HEK293 (cell line): ENCODE measurements around the gene HMGCS1.

Source experiments
- CTCF ChIA-PET: fragments of 350-600 bp; formaldehyde crosslinking; extraction: SDS; loops from one replicate; lab custom pipeline; 2021; ENCODE audit warnings: antibody characterized with exemption; lab: Yijun Ruan, JAX
- POLR2A ChIA-PET: fragments of 300-600 bp; formaldehyde crosslinking; extraction: SDS; loops from one replicate; lab custom pipeline; 2020; ENCODE audit warnings: antibody characterized with exemption, inconsistent platforms; lab: Yijun Ruan, JAX
- H3K27ac ChIP-seq: fragments of 200-500 bp; sonication (Bioruptor generic); 2 replicates; pipeline ENCODE4 v1.5.1; 2014; ENCODE audit warnings: low read depth, low read length, control low read depth, inconsistent platforms; ENCODE audit errors: extremely low read depth
- H3K36me3 ChIP-seq, 2 experiments: fragments of 200-500 bp in 1 of 2; sonication (Bioruptor generic) in 1 of 2; 1 replicate in 1 of 2; 2 replicates in 1 of 2; pipeline ENCODE4 v1.5.1; 2014 to 2017; ENCODE audit warnings: inconsistent platforms in 2 of 2, low read length in 2 of 2; ENCODE audit not compliant: control insufficient read depth in 2 of 2, insufficient read depth in 1 of 2
- H3K4me1 ChIP-seq: fragments of 200-500 bp; sonication (Bioruptor generic); 2 replicates; pipeline ENCODE4 v1.5.1; 2014; ENCODE audit warnings: mild to moderate bottlenecking, low read length, inconsistent platforms; ENCODE audit not compliant: control insufficient read depth, insufficient read depth
- H3K4me3 ChIP-seq: 2 replicates; pipeline ENCODE4 v1.5.1; 2011; ENCODE audit warnings: low read depth, mild to moderate bottlenecking, control low read depth, low read length, moderate library complexity
- H3K9me3 ChIP-seq: fragments of 200-500 bp; sonication (Bioruptor generic); 2 replicates; pipeline ENCODE4 v1.5.1; 2014; ENCODE audit warnings: low read depth, low read length, inconsistent platforms; ENCODE audit not compliant: control insufficient read depth, insufficient read depth
- BCL11B ChIP-seq: fragments of 450-650 bp; formaldehyde crosslinking; IDR thresholded peaks from 2 replicates; pipeline ENCODE4 v1.5.1; 2016; ENCODE audit warnings: low read depth, missing biosample characterization, missing genetic modification characterization
- HOXA7 ChIP-seq: sonication (generic); formaldehyde crosslinking; IDR thresholded peaks from 2 replicates; pipeline ENCODE4 v1.8.1; 2022; ENCODE audit warnings: missing genetic modification reagents, borderline replicate concordance
- KLF17 ChIP-seq: fragments of 450-650 bp; formaldehyde crosslinking; IDR thresholded peaks from 2 replicates; pipeline ENCODE4 v1.5.1; 2016; ENCODE audit warnings: missing biosample characterization, missing genetic modification characterization
- KLF9 ChIP-seq: fragments of 450-650 bp; formaldehyde crosslinking; IDR thresholded peaks from 2 replicates; pipeline ENCODE4 v1.5.1; 2016; ENCODE audit warnings: missing biosample characterization, missing genetic modification characterization, low read depth
- REPIN1 ChIP-seq: fragments of 450-650 bp; formaldehyde crosslinking; IDR thresholded peaks from 2 replicates; pipeline ENCODE4 v1.5.1; 2017; ENCODE audit warnings: missing biosample characterization, missing genetic modification characterization, low read depth
- SCRT2 ChIP-seq: fragments of 450-650 bp; formaldehyde crosslinking; IDR thresholded peaks from 2 replicates; pipeline ENCODE4 v1.5.1; 2016; ENCODE audit warnings: missing biosample characterization, missing genetic modification characterization
- TCF7L2 ChIP-seq: IDR thresholded peaks from 2 replicates; pipeline ENCODE4 v1.6.1; 2011; ENCODE audit warnings: low read depth, mild to moderate bottlenecking, inconsistent platforms, low read length, moderate library complexity, borderline replicate concordance
- ZBTB17 ChIP-seq: fragments of 450-650 bp; formaldehyde crosslinking; IDR thresholded peaks from 2 replicates; pipeline ENCODE4 v1.5.1; 2016; ENCODE audit warnings: missing biosample characterization, missing genetic modification characterization
- ZNF280C ChIP-seq: fragments of 450-650 bp; formaldehyde crosslinking; IDR thresholded peaks from 2 replicates; pipeline ENCODE4 v1.5.1; 2016; ENCODE audit warnings: missing biosample characterization, missing genetic modification characterization
- ZNF280D ChIP-seq: fragments of 450-650 bp; formaldehyde crosslinking; IDR thresholded peaks from 2 replicates; pipeline ENCODE4 v1.5.1; 2016; ENCODE audit warnings: missing biosample characterization, missing genetic modification characterization
- ZNF366 ChIP-seq: fragments of 450-650 bp; formaldehyde crosslinking; conservative IDR thresholded peaks from 2 replicates; pipeline ENCODE4 v1.5.1; 2016; ENCODE audit warnings: missing biosample characterization, missing genetic modification characterization
- ZNF394 ChIP-seq: fragments of 450-650 bp; formaldehyde crosslinking; IDR thresholded peaks from 2 replicates; pipeline ENCODE4 v1.5.1; 2016; ENCODE audit warnings: missing biosample characterization, missing genetic modification characterization, mild to moderate bottlenecking, moderate library complexity, borderline replicate concordance
- ZNF423 ChIP-seq: fragments of 450-650 bp; formaldehyde crosslinking; IDR thresholded peaks from 2 replicates; pipeline ENCODE4 v1.5.1; 2016; ENCODE audit warnings: missing biosample characterization, missing genetic modification characterization
- ZNF513 ChIP-seq: fragments of 450-650 bp; IDR thresholded peaks from 2 replicates; pipeline ENCODE4 v1.5.1; 2018; ENCODE audit warnings: missing biosample characterization, missing genetic modification characterization
- ZNF555 ChIP-seq: fragments of 450-650 bp; formaldehyde crosslinking; conservative IDR thresholded peaks from 2 replicates; pipeline ENCODE4 v1.5.1; 2017; ENCODE audit warnings: missing biosample characterization, mild to moderate bottlenecking, missing genetic modification characterization, inconsistent platforms
- ZNF585B ChIP-seq: fragments of 450-650 bp; formaldehyde crosslinking; IDR thresholded peaks from 2 replicates; pipeline ENCODE4 v1.5.1; 2016; ENCODE audit warnings: missing biosample characterization, missing genetic modification characterization
- ZNF654 ChIP-seq: fragments of 450-650 bp; formaldehyde crosslinking; IDR thresholded peaks from 2 replicates; pipeline ENCODE4 v1.5.1; 2016; ENCODE audit warnings: low read depth, missing biosample characterization, missing genetic modification characterization
- ZNF664 ChIP-seq: fragments of 450-650 bp; formaldehyde crosslinking; IDR thresholded peaks from 2 replicates; pipeline ENCODE4 v1.5.1; 2016; ENCODE audit warnings: missing biosample characterization, missing genetic modification characterization
- ZNF707 ChIP-seq: fragments of 450-650 bp; formaldehyde crosslinking; IDR thresholded peaks from 2 replicates; pipeline ENCODE4 v1.5.1; 2016; ENCODE audit warnings: missing biosample characterization, missing genetic modification characterization
- ZNF768 ChIP-seq: fragments of 450-650 bp; formaldehyde crosslinking; IDR thresholded peaks from 2 replicates; pipeline ENCODE4 v1.5.1; 2018; ENCODE audit warnings: missing biosample characterization, mild to moderate bottlenecking, missing genetic modification characterization
- ZSCAN23 ChIP-seq: fragments of 450-650 bp; formaldehyde crosslinking; IDR thresholded peaks from 2 replicates; pipeline ENCODE4 v1.5.1; 2016; ENCODE audit warnings: missing biosample characterization, missing genetic modification characterization
- TF ChIP-seq, protein P1 (sequence below): fragments of 450-650 bp; formaldehyde crosslinking; IDR thresholded peaks from 2 replicates; pipeline ENCODE4 v1.5.1; 2016; ENCODE audit warnings: missing biosample characterization, missing genetic modification characterization
- TF ChIP-seq, protein P2 (sequence below): fragments of 450-650 bp; formaldehyde crosslinking; IDR thresholded peaks from 2 replicates; pipeline ENCODE4 v1.5.1; 2016; ENCODE audit warnings: missing biosample characterization, missing genetic modification characterization

Gene HMGCS1

GRCh38 chr5:43303242-43303641, 10.0 kb downstream of the HMGCS1 start (continued):
- no peak for TF ChIP-seq ZSCAN23
- TF ChIP-seq REPIN1 (tag by site-specific recombination): no peak
- TF ChIP-seq, protein P1, sequence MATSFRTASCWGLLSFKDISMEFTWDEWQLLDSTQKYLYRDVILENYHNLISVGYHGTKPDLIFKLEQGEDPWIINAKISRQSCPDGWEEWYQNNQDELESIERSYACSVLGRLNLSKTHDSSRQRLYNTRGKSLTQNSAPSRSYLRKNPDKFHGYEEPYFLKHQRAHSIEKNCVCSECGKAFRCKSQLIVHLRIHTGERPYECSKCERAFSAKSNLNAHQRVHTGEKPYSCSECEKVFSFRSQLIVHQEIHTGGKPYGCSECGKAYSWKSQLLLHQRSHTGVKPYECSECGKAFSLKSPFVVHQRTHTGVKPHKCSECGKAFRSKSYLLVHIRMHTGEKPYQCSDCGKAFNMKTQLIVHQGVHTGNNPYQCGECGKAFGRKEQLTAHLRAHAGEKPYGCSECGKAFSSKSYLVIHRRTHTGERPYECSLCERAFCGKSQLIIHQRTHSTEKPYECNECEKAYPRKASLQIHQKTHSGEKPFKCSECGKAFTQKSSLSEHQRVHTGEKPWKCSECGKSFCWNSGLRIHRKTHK (tag by site-specific recombination): no peak
- no peak for TF ChIP-seq ZNF423 (tag by site-specific recombination)
- TF ChIP-seq ZNF280C (tag by site-specific recombination): no peak

GRCh38 chr5:43302481-43302880, 10.7 kb downstream of the HMGCS1 start:
- no peak overlapping the region for H3K27ac ChIP-seq
- peaks cover 8% of the 10 kb centered on the region; the same call in 1 of the 2 replicates for H3K4me1 ChIP-seq
- POLR2A ChIA-PET: interaction anchor here (2.8 to 3.3 kb wide), 2 partner anchors 11 kb away, joined by 15 to 16 read pairs; partner anchors contain the start of gene HMGCS1
- H3K36me3 ChIP-seq: peaks cover 10 to 60% of the 10 kb centered on the region in 2 experiments
- TF ChIP-seq ZBTB17 (tag by site-specific recombination): no peak
- no peak for TF ChIP-seq ZNF585B (tag by site-specific recombination)
- no peak for TF ChIP-seq ZNF707 (tag by site-specific recombination)
- no peak for TF ChIP-seq BCL11B
- TF ChIP-seq ZNF768 (tag by site-specific recombination): no peak
- TF ChIP-seq, protein P2, sequence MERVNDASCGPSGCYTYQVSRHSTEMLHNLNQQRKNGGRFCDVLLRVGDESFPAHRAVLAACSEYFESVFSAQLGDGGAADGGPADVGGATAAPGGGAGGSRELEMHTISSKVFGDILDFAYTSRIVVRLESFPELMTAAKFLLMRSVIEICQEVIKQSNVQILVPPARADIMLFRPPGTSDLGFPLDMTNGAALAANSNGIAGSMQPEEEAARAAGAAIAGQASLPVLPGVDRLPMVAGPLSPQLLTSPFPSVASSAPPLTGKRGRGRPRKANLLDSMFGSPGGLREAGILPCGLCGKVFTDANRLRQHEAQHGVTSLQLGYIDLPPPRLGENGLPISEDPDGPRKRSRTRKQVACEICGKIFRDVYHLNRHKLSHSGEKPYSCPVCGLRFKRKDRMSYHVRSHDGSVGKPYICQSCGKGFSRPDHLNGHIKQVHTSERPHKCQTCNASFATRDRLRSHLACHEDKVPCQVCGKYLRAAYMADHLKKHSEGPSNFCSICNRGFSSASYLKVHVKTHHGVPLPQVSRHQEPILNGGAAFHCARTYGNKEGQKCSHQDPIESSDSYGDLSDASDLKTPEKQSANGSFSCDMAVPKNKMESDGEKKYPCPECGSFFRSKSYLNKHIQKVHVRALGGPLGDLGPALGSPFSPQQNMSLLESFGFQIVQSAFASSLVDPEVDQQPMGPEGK (tag by site-specific recombination): no peak
- TF ChIP-seq ZNF513 (tag by site-specific recombination): no peak
- TF ChIP-seq TCF7L2: no peak
- TF ChIP-seq KLF9 (tag by site-specific recombination): no peak
- no peak for TF ChIP-seq ZNF394 (tag by site-specific recombination)
- TF ChIP-seq ZNF654 (tag by site-specific recombination): no peak
- TF ChIP-seq ZNF664 (tag by site-specific recombination): no peak
- TF ChIP-seq ZNF366 (tag by site-specific recombination): no peak
- no peak for TF ChIP-seq KLF17 (tag by site-specific recombination)
- TF ChIP-seq ZNF280D (tag by site-specific recombination): no peak
- no peak for TF ChIP-seq ZNF423 (tag by site-specific recombination)
- TF ChIP-seq ZNF555 (tag by site-specific recombination): no peak
- no peak for TF ChIP-seq HOXA7 (CRISPR knock-in tag)
- TF ChIP-seq SCRT2 (tag by site-specific recombination): no peak
- TF ChIP-seq, all 188 proteins: peak for 0
- Histone ChIP-seq H3K4me3 (no peak overlapping the region), H3K9me3 (no peaks in the 10 kb centered on the region)
- CTCF ChIA-PET: interaction anchor here (0.7 to 3.5 kb wide), 4 partner anchors 76 to 394 kb away, joined by 3 to 21 read pairs (median 4); partner anchors contain the start of gene TMEM267
